Activated B cell treated with CpG ODN at 0.5 μM for 24 hours (primary cell): ENCODE measurements around the gene RFNG. TPM values are rescaled to one million over a fixed set of nuclear protein-coding genes. Genes with fewer than 3 reads are reported as not detected.

Experiments
- ATAC-seq: fragments of 200-7000 bp; cut with Tn5 transposase; one replicate; pipeline ENCODE4 v1.10.0; 2021; ENCODE audit warnings: low read depth, mild to moderate bottlenecking, moderate library complexity
- CTCF ChIA-PET: fragments of 350-600 bp; sonication (Branson Sonifier 250); formaldehyde crosslinking; loops from one replicate; lab custom pipeline; 2021; ENCODE audit warnings: antibody characterized with exemption; lab: Charles Lee
- POLR2A ChIA-PET: fragments of 350-600 bp; sonication (Branson Sonifier 250); formaldehyde crosslinking; loops from one replicate; lab custom pipeline; 2021; ENCODE audit warnings: antibody characterized with exemption; lab: Charles Lee
- DNase-seq: peaks from one replicate; pipeline ENCODE4 v3.0.0; 2022
- H3K27ac Mint-ChIP-seq: one replicate; pipeline ENCODE4 v1.8.0; 2020; ENCODE audit warnings: mixed read lengths
- H3K27me3 Mint-ChIP-seq: one replicate; pipeline ENCODE4 v1.8.0; 2021; ENCODE audit warnings: mixed read lengths
- H3K36me3 Mint-ChIP-seq: one replicate; pipeline ENCODE4 v1.8.0; 2021; ENCODE audit warnings: low read depth, mixed read lengths
- H3K4me1 Mint-ChIP-seq: one replicate; pipeline ENCODE4 v1.8.0; 2021; ENCODE audit warnings: mixed read lengths
- H3K4me3 Mint-ChIP-seq: one replicate; pipeline ENCODE4 v1.8.0; 2020; ENCODE audit warnings: mild to moderate bottlenecking, mixed read lengths
- H3K9me3 Mint-ChIP-seq: one replicate; pipeline ENCODE4 v1.8.0; 2020; ENCODE audit warnings: mixed read lengths
- intact Hi-C: fragments of 100-400 bp; cut with micrococcal nuclease; formaldehyde crosslinking; loops from one replicate; pipeline ENCODE4 v1.15.1; 2024
- total RNA-seq: library from RNA; stranded (reverse); gene quantifications from 2 replicates; pipeline ENCODE4 v1.2.3, GENCODE V29; 2022
- TF ChIP-seq, protein P1 (sequence below): fragments of 200-600 bp; IDR thresholded peaks from one replicate; pipeline ENCODE4 v1.8.0; 2022; ENCODE audit warnings: antibody characterized with exemption, mild to moderate bottlenecking

Gene RFNG
- total RNA-seq, 1 donor from 2014 or later = 18.7 TPM

DNA sequence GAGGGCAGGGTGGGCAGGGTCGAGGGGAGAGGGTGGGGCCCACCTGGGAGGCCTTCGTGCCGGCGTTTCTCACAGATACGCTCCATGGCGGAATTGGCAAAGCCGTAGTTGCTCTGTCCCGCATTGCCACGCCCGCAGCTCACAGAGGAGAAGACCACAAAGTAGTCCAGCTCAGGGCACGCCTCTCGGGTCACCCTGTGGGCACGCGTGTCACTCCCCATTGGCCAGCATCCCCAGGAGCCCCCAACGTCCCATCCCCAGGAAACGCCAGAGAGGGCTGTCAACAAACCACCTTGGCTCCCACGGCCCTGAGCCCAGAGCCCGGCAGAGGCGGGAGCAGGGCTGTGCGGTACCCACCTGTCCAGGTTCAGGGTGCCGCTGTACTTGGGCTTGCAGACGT, 30.4 kb upstream of the RFNG start:
- CTCF ChIA-PET = no interaction called here
- H3K4me3 Mint-ChIP-seq = no peak overlapping the region
- H3K27ac Mint-ChIP-seq = no peak overlapping the region
- no peaks in the 10 kb centered on the region for H3K27me3 Mint-ChIP-seq
- H3K4me1 Mint-ChIP-seq = no peaks in the 10 kb centered on the region
- intact Hi-C loops = no loop called here
- H3K9me3 Mint-ChIP-seq = no peaks in the 10 kb centered on the region
- H3K36me3 Mint-ChIP-seq = peaks cover 56% of the 10 kb centered on the region
- DNase-seq (no peak), ATAC-seq (no peak)
- POLR2A ChIA-PET = interaction anchor here (1.0 kb wide), 1 partner anchor 18 kb away, joined by 3 read pairs; no protein-coding TSS in a partner anchor
- TF ChIP-seq, protein P1, sequence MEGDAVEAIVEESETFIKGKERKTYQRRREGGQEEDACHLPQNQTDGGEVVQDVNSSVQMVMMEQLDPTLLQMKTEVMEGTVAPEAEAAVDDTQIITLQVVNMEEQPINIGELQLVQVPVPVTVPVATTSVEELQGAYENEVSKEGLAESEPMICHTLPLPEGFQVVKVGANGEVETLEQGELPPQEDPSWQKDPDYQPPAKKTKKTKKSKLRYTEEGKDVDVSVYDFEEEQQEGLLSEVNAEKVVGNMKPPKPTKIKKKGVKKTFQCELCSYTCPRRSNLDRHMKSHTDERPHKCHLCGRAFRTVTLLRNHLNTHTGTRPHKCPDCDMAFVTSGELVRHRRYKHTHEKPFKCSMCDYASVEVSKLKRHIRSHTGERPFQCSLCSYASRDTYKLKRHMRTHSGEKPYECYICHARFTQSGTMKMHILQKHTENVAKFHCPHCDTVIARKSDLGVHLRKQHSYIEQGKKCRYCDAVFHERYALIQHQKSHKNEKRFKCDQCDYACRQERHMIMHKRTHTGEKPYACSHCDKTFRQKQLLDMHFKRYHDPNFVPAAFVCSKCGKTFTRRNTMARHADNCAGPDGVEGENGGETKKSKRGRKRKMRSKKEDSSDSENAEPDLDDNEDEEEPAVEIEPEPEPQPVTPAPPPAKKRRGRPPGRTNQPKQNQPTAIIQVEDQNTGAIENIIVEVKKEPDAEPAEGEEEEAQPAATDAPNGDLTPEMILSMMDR = no peak

DNA sequence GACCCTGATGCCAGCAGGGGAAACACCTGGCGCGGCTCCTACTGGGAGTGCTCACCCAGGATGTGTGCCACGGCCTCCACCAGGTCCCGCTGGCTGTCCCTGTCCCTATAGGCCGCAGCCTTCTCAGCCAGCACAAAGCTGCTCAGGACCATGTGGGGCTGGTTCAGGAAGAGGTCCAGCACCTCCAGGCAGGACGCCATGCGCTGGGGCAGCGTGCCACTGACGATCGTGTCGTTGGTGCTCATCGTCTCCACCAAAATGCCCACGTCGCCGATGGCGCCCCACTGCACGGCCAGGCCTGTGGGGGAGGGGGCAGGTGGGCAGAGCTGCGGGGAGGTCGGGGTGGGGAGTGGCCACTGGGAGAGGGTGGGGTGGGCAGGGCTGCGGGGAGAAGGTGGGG, 29.9 kb upstream of the RFNG start:
- no peaks in the 10 kb centered on the region for H3K9me3 Mint-ChIP-seq
- POLR2A ChIA-PET = no interaction called here
- DNase-seq = no peak
- no peak overlapping the region for H3K27ac Mint-ChIP-seq
- TF ChIP-seq, protein P1 = no peak
- peaks cover 53% of the 10 kb centered on the region for H3K36me3 Mint-ChIP-seq
- H3K4me3 Mint-ChIP-seq = no peak overlapping the region
- ATAC-seq = no peak
- no peaks in the 10 kb centered on the region for H3K4me1 Mint-ChIP-seq
- no peaks in the 10 kb centered on the region for H3K27me3 Mint-ChIP-seq
- intact Hi-C loops = no loop called here
- CTCF ChIA-PET = no interaction called here

DNA sequence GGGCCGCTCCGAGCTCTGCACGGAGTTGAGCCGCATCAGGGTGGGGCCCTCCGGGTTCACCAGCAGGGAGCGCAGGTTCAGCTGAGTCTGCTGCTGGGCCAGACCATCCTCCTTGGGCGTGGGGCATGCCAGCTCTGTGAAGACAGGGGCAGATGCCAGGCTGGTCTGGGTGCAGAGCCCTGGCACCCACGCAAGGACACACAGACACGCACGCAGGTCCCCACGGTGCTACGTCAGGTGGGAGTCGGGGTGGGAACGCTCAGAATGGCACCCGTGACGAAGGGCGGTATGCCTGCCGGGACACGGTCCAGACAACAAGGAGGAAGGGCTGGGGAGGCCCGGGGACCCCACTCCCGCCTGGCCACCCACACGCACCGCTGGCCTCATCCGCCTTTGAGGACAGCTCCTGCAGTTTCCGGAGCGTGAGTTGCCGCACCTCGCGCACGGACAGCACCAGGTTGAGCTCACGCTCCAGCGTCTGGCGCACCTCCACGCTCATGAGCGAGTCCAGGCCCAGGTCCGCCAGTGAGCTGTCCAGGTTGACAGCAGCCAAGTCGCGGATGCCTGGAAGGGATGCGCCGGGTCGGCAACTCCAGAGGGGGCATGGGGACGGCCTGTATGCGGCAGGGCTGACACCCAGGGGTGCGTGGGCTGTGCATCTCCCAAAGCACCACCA, 29.3 kb upstream of the RFNG start:
- DNase-seq (no peak), ATAC-seq (no peak)
- no peaks in the 10 kb centered on the region for H3K9me3 Mint-ChIP-seq
- peaks cover 49% of the 10 kb centered on the region for H3K36me3 Mint-ChIP-seq
- H3K27ac Mint-ChIP-seq = no peak overlapping the region
- intact Hi-C loops = no loop called here
- H3K27me3 Mint-ChIP-seq = no peaks in the 10 kb centered on the region
- no peaks in the 10 kb centered on the region for H3K4me1 Mint-ChIP-seq
- ChIA-PET CTCF (no interaction called here), POLR2A (interaction anchor here (0.5 kb wide), 1 partner anchor 14 kb away, joined by 9 read pairs; no protein-coding TSS in a partner anchor)
- no peak overlapping the region for H3K4me3 Mint-ChIP-seq
- TF ChIP-seq, protein P1 = no peak

DNA sequence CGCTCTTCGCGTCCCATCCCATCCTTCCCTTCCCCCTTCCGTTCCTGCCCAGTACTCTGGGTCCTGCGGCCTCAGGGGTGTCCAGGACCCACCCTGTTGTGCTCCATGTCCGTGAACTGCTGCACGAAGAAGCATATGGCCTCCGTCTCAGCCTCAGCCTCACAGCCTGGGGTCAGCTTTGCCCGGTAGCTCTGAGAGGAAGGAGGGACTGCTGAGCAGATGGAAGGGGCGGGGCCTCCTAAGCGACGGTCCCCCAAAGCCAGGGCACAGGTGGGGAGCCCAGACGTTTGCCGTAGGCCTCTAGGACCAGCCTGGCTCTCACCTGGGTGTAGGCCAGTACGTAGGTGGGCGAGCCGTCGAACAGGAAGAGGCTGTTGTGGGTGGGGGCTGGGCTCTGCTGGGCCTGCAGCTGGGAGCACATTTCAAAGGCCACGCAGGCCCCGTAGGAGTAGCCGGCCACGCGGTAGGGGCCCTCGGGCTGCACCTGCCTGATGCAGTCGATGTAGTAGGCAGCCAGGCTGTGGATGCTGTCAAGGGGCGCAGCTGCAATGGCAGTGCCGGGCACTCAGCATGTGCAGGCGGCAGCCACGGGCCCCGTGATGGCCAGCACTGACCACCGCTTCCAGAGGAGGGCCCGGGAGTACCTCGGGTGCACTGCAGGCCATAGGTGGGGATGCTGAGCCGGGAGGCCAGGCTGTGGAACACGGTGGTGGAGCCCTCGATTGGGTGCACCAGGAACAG, 28.6 kb upstream of the RFNG start:
- no peaks in the 10 kb centered on the region for H3K9me3 Mint-ChIP-seq
- no peak for DNase-seq
- no peaks in the 10 kb centered on the region for H3K4me1 Mint-ChIP-seq
- ATAC-seq = no peak
- H3K36me3 Mint-ChIP-seq = peaks cover 47% of the 10 kb centered on the region
- intact Hi-C loops = no loop called here
- H3K4me3 Mint-ChIP-seq = no peak overlapping the region
- H3K27ac Mint-ChIP-seq = no peak overlapping the region
- TF ChIP-seq, protein P1 = no peak
- ChIA-PET CTCF (no interaction called here), POLR2A (interaction anchor here (0.5 kb wide), 1 partner anchor 14 kb away, joined by 9 read pairs; no protein-coding TSS in a partner anchor)
- H3K27me3 Mint-ChIP-seq = no peaks in the 10 kb centered on the region

DNA sequence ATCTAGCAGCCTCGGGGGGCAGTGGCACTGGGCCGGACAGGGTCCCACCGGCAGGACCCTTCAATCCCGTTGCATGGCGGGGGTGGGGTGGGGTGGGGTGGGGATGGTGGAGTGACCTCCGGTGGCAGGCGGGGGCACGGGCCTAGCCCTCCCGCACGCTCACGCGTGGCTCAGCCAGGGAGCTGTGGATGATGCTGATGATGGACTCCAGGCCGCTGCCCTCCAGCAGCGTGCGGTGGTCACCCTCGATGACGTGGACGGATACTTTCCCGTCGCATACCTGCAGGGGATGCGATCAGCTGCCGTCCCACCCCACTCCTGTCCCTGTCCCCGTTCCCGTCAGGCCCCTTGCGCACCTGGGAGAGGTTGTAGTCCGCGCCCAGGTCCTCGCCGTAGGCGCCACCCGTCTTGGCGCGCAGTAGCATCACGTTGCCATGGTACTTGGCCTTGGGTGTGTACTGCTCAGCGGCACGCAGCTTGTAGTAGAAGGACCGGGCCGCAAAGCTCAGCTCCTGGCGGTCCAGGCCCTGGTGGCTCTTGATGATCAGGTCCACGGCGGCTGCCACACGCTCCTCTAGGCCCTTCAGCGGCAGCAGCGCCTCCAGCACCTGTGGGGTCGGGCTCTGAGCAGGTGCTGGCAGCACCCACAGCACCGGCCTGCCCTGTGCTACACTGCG, 27.5 kb upstream of the RFNG start:
- no peaks in the 10 kb centered on the region for H3K9me3 Mint-ChIP-seq
- peaks cover 38% of the 10 kb centered on the region for H3K36me3 Mint-ChIP-seq
- H3K4me1 Mint-ChIP-seq = no peaks in the 10 kb centered on the region
- DNase-seq (no peak), ATAC-seq (no peak)
- TF ChIP-seq, protein P1 = no peak
- no peak overlapping the region for H3K27ac Mint-ChIP-seq
- ChIA-PET CTCF (no interaction called here), POLR2A (interaction anchor here (0.6 kb wide), 1 partner anchor 155 kb away, joined by 5 read pairs; no protein-coding TSS in a partner anchor)
- intact Hi-C loops = no loop called here
- H3K4me3 Mint-ChIP-seq = no peak overlapping the region
- peaks cover 3% of the 10 kb centered on the region for H3K27me3 Mint-ChIP-seq
